Mammary epithelial cell (primary cell): ENCODE results near the gene PRPF4.

Experiments
- CTCF ChIP-seq, 2 donors: IDR thresholded peaks in 1 of 2; conservative IDR thresholded peaks in 1 of 2; 2 replicates each; pipeline ENCODE4 v1.5.1; 2011 to 2012; ENCODE audit warnings: inconsistent platforms in 2 of 2, low read length in 2 of 2, mild to moderate bottlenecking in 2 of 2, control low read depth in 1 of 2, low read depth in 1 of 2; ENCODE audit not compliant: insufficient read depth in 1 of 2; ENCODE audit errors: extremely low read depth in 1 of 2
- EZH2 ChIP-seq: IDR thresholded peaks from 2 replicates; pipeline ENCODE4 v1.6.1; 2012; ENCODE audit warnings: low read length, inconsistent platforms, borderline replicate concordance

- TF ChIP-seq CTCF (conservative IDR thresholded peaks at IDR 0.05 in 1 of 2, IDR thresholded peaks at IDR 0.05 in 1 of 2; ENCODE audit: extremely low read depth in 1 of 2, insufficient read depth in 1 of 2, low read depth in 1 of 2, low read length in 2 of 2) (no peak), EZH2 (no peak)
Measured at GRCh38 chr9:113238202-113238858, 37.1 kb upstream of the PRPF4 start.
